ENCODE measurements around the gene ADRA2A.

Gene ADRA2A

GRCh38 chr10:111113238-111113960 is 36.6 kb downstream of the ADRA2A start:
- no peak overlapping the region for H3K4me3 ChIP-seq (ENCODE audit: low read depth, low read length)
- no peak for TF ChIP-seq CTCF (IDR thresholded peaks at IDR 0.05; ENCODE audit: low read depth, low read length, missing control alignments)
- in situ Hi-C loops (cut with HindIII; ENCODE audit: low sequenced_read_pairs): no loop called here
- DNase-seq (ENCODE audit: low read depth): no peak

GRCh38 chr10:111113961-111114757 is 37.3 kb downstream of the ADRA2A start:
- H3K4me3 ChIP-seq (ENCODE audit: low read depth, low read length): no peak overlapping the region
- DNase-seq (ENCODE audit: low read depth): no peak
- in situ Hi-C loops (cut with HindIII; ENCODE audit: low sequenced_read_pairs): no loop called here
- TF ChIP-seq CTCF (IDR thresholded peaks at IDR 0.05; ENCODE audit: low read depth, low read length, missing control alignments): no peak

- no peak overlapping the region for H3K4me3 ChIP-seq (ENCODE audit: low read depth, low read length)
- in situ Hi-C loops (cut with HindIII; ENCODE audit: low sequenced_read_pairs): no loop called here
- no peak for TF ChIP-seq CTCF (IDR thresholded peaks at IDR 0.05; ENCODE audit: low read depth, low read length, missing control alignments)
- DNase-seq (ENCODE audit: low read depth): no peak
These were observed 38.1 kb downstream of the ADRA2A start for GRCh38 chr10:111114758-111115500.

DNA sequence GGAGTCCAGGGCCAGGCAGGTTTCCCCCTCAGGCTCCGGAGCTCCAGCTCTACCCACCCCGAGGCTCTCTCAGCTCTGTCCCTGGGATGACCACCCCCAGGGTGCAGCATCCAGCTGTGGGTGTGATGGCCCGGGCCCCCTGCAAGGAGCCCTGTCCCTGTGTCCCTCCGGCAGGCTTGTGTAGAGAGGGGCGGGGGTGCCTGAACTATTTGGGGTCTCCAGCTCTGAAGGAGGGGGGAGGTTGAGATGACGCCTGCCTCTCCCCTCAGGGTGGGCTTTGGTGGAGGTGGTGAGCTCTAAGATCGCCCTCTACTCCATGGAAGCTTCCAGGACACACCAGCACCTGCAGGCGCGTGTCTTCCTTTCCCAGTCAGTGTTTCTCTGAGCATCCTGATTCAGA is 39.4 kb downstream of the ADRA2A start:
- in situ Hi-C loops (cut with HindIII; ENCODE audit: low sequenced_read_pairs): no loop called here
- TF ChIP-seq CTCF (IDR thresholded peaks at IDR 0.05; ENCODE audit: low read depth, low read length, missing control alignments): no peak
- no peak overlapping the region for H3K4me3 ChIP-seq (ENCODE audit: low read depth, low read length)
- DNase-seq (ENCODE audit: low read depth): no peak

- no peak for TF ChIP-seq CTCF (IDR thresholded peaks at IDR 0.05; ENCODE audit: low read depth, low read length, missing control alignments)
- no peak overlapping the region for H3K4me3 ChIP-seq (ENCODE audit: low read depth, low read length)
- in situ Hi-C loops (cut with HindIII; ENCODE audit: low sequenced_read_pairs): no loop called here
- no peak for DNase-seq (ENCODE audit: low read depth)
These were observed 40.1 kb downstream of the ADRA2A start for GRCh38 chr10:111116762-111117445.

Measured in astrocyte of the cerebellum (primary cell).